ENCODE data around the gene SLC39A7. TPM values are rescaled to one million over a fixed set of nuclear protein-coding genes. Genes with fewer than 3 reads are reported as not detected.
"Not testable (repeated sequence)": the region's sequence is repeated elsewhere in the genome, so short reads cannot be mapped to it uniquely, and the experiment has no call there.

SLC39A7 gene
- total RNA-seq, 2 donors from 2014 or later, result 91.5 to 102 TPM

- H3K27me3 Mint-ChIP-seq, result peaks cover 35 to 50% of the 10 kb centered on the region in 2 donors
- H3K27ac Mint-ChIP-seq; H3K4me1 Mint-ChIP-seq (ENCODE audit: low read depth in 2 of 2); H3K9me3 Mint-ChIP-seq; DNase-seq (ENCODE audit: low spot score); H3K4me3 Mint-ChIP-seq; ATAC-seq; H3K36me3 Mint-ChIP-seq: not testable (repeated sequence)
Observed at GRCh38 chr6:33226503-33227120, 25.9 kb downstream of the SLC39A7 start.

GRCh38 chr6:33235221-33235634 is 34.6 kb downstream of the SLC39A7 start:
- H3K4me3 Mint-ChIP-seq, result no peak overlapping the region
- H3K27me3 Mint-ChIP-seq, result peaks cover 31 to 53% of the 10 kb centered on the region in 2 donors
- ATAC-seq, result no peak
- peaks cover 0 to 4% of the 10 kb centered on the region in 2 donors for H3K4me1 Mint-ChIP-seq (ENCODE audit: low read depth in 2 of 2)
- no peaks in the 10 kb centered on the region for H3K36me3 Mint-ChIP-seq
- no peak overlapping the region for H3K27ac Mint-ChIP-seq
- DNase-seq (ENCODE audit: low spot score), result no peak
- H3K9me3 Mint-ChIP-seq, result no peaks in the 10 kb centered on the region

- Mint-ChIP-seq H3K27me3 (peaks cover 32 to 52% of the 10 kb centered on the region in 2 donors), H3K36me3 (no peaks in the 10 kb centered on the region), H3K9me3 (no peaks in the 10 kb centered on the region), H3K4me3 (no peak overlapping the region), H3K4me1 (ENCODE audit: low read depth in 2 of 2) (peaks cover 0 to 2% of the 10 kb centered on the region in 2 donors), H3K27ac (no peak overlapping the region)
- DNase-seq (ENCODE audit: low spot score) (no peak), ATAC-seq (no peak)
Observed at GRCh38 chr6:33236328-33236727, 35.7 kb downstream of the SLC39A7 start.

- DNase-seq (ENCODE audit: low spot score), result no peak
Observed at GRCh38 chr6:33236852-33237251, 36.2 kb downstream of the SLC39A7 start.

GRCh38 chr6:33237741-33238140 is 37.1 kb downstream of the SLC39A7 start:
- no peaks in the 10 kb centered on the region for H3K36me3 Mint-ChIP-seq
- H3K27me3 Mint-ChIP-seq, result peaks cover 35 to 51% of the 10 kb centered on the region in 2 donors
- H3K4me1 Mint-ChIP-seq (ENCODE audit: low read depth in 2 of 2), result peaks cover 7 to 8% of the 10 kb centered on the region in 2 donors
- no peak for ATAC-seq
- no peak overlapping the region for H3K4me3 Mint-ChIP-seq
- DNase-seq (ENCODE audit: low spot score), result no peak
- H3K27ac Mint-ChIP-seq, result no peak overlapping the region
- H3K9me3 Mint-ChIP-seq, result no peaks in the 10 kb centered on the region

More at GRCh38 chr6:33236852-33237251, 36.2 kb downstream of the SLC39A7 start:
- H3K27me3 Mint-ChIP-seq, result peaks cover 30 to 48% of the 10 kb centered on the region in 2 donors
- no peaks in the 10 kb centered on the region for H3K36me3 Mint-ChIP-seq
- H3K4me1 Mint-ChIP-seq (ENCODE audit: low read depth in 2 of 2), result peaks cover 2% of the 10 kb centered on the region in 2 donors
- no peaks in the 10 kb centered on the region for H3K9me3 Mint-ChIP-seq
- H3K27ac Mint-ChIP-seq, result no peak overlapping the region
- H3K4me3 Mint-ChIP-seq, result no peak overlapping the region
- no peak for ATAC-seq

GRCh38 chr6:33241968-33242367 is 41.3 kb downstream of the SLC39A7 start:
- H3K36me3 Mint-ChIP-seq, result no peaks in the 10 kb centered on the region
- H3K4me1 Mint-ChIP-seq (ENCODE audit: low read depth in 2 of 2), result peaks cover 7 to 8% of the 10 kb centered on the region in 2 donors
- H3K9me3 Mint-ChIP-seq, result no peaks in the 10 kb centered on the region
- peak overlapping the region; percentile 56 for H3K4me3 Mint-ChIP-seq
- DNase-seq (ENCODE audit: low spot score) (no peak), ATAC-seq (peak in 1 of 2 donors; percentile 80)
- H3K27me3 Mint-ChIP-seq, result peaks cover 22 to 26% of the 10 kb centered on the region in 2 donors
- no peak overlapping the region for H3K27ac Mint-ChIP-seq

GRCh38 chr6:33243476-33243875 is 42.8 kb downstream of the SLC39A7 start:
- Mint-ChIP-seq H3K4me1 (ENCODE audit: low read depth in 2 of 2) (peaks cover 10 to 12% of the 10 kb centered on the region in 2 donors), H3K36me3 (no peaks in the 10 kb centered on the region), H3K4me3 (no peak overlapping the region), H3K27ac (no peak overlapping the region), H3K27me3 (peaks cover 22 to 26% of the 10 kb centered on the region in 2 donors), H3K9me3 (no peaks in the 10 kb centered on the region)
- DNase-seq (ENCODE audit: low spot score) (no peak), ATAC-seq (no peak)

GRCh38 chr6:33247977-33248642 is 47.4 kb downstream of the SLC39A7 start:
- Mint-ChIP-seq H3K27ac (peak overlapping the region; percentile 96 to 98), H3K4me1 (ENCODE audit: low read depth in 2 of 2) (peaks cover 29 to 31% of the 10 kb centered on the region in 2 donors), H3K4me3 (peak overlapping the region; percentile 97), H3K36me3 (peaks cover 16% of the 10 kb centered on the region), H3K9me3 (no peaks in the 10 kb centered on the region), H3K27me3 (peaks cover 0 to 8% of the 10 kb centered on the region in 2 donors)
- DNase-seq (ENCODE audit: low spot score) (peak; percentile 92), ATAC-seq (peak; percentile 54 to 61)

- H3K36me3 Mint-ChIP-seq, result peaks cover 16% of the 10 kb centered on the region
Observed at GRCh38 chr6:33248643-33248931, 47.9 kb downstream of the SLC39A7 start.

GRCh38 chr6:33248932-33249731 is 48.5 kb downstream of the SLC39A7 start:
- Mint-ChIP-seq H3K27ac (peak overlapping the region; percentile 96 to 98), H3K9me3 (no peaks in the 10 kb centered on the region), H3K4me3 (peak overlapping the region; percentile 97), H3K4me1 (ENCODE audit: low read depth in 2 of 2) (peaks cover 29 to 31% of the 10 kb centered on the region in 2 donors), H3K27me3 (no peaks in the 10 kb centered on the region), H3K36me3 (peaks cover 16% of the 10 kb centered on the region)
- peak; percentile 99 for DNase-seq (ENCODE audit: low spot score)
- ATAC-seq, result peak; percentile 94 to 96

More at GRCh38 chr6:33248643-33248931, 47.9 kb downstream of the SLC39A7 start:
- Mint-ChIP-seq H3K4me1 (ENCODE audit: low read depth in 2 of 2) (peaks cover 29 to 31% of the 10 kb centered on the region in 2 donors), H3K4me3 (peak overlapping the region; percentile 97), H3K27ac (peak overlapping the region; percentile 96 to 98), H3K9me3 (no peaks in the 10 kb centered on the region), H3K27me3 (peaks cover 0 to 4% of the 10 kb centered on the region in 2 donors)
- peak; percentile 60 for DNase-seq (ENCODE audit: low spot score)
- ATAC-seq, result no peak

- H3K9me3 Mint-ChIP-seq, result no peaks in the 10 kb centered on the region
- H3K36me3 Mint-ChIP-seq, result peaks cover 16% of the 10 kb centered on the region
- ATAC-seq (no peak), DNase-seq (ENCODE audit: low spot score) (no peak)
- peak overlapping the region; percentile 96 to 98 for H3K27ac Mint-ChIP-seq
- H3K4me1 Mint-ChIP-seq (ENCODE audit: low read depth in 2 of 2), result peaks cover 29 to 31% of the 10 kb centered on the region in 2 donors
- H3K27me3 Mint-ChIP-seq, result no peaks in the 10 kb centered on the region
- H3K4me3 Mint-ChIP-seq, result peak overlapping the region; percentile 97
Observed at GRCh38 chr6:33249732-33250630, 49.3 kb downstream of the SLC39A7 start.

GRCh38 chr6:33250731-33251130 is 50.1 kb downstream of the SLC39A7 start:
- Mint-ChIP-seq H3K9me3 (no peaks in the 10 kb centered on the region), H3K4me1 (ENCODE audit: low read depth in 2 of 2) (peaks cover 29 to 31% of the 10 kb centered on the region in 2 donors), H3K36me3 (peaks cover 16% of the 10 kb centered on the region), H3K27ac (peak overlapping the region; percentile 96 to 98), H3K4me3 (peak overlapping the region; percentile 97), H3K27me3 (no peaks in the 10 kb centered on the region)
- ATAC-seq, result no peak
- DNase-seq (ENCODE audit: low spot score), result no peak
